Peyer's patch (tissue), 4 donors: ENCODE data around the gene IZUMO2.

Experiments
- CTCF ChIP-seq, 6 experiments: fragments of 450-650 bp in 4 of 6; fragments of 200-600 bp in 2 of 6; sonication (generic) in 1 of 6; IDR thresholded peaks; one replicate each; pipeline ENCODE4 v1.5.1; 2017 to 2019; ENCODE audit warnings: antibody characterized with exemption in 6 of 6, mild to moderate bottlenecking in 3 of 6, moderate library complexity in 1 of 6
- POLR2A ChIP-seq, 2 donors: fragments of 450-650 bp; IDR thresholded peaks; one replicate each; pipeline ENCODE4 v1.5.1; 2017; ENCODE audit warnings: antibody characterized with exemption in 2 of 2, mild to moderate bottlenecking in 2 of 2, moderate library complexity in 2 of 2

DNA sequence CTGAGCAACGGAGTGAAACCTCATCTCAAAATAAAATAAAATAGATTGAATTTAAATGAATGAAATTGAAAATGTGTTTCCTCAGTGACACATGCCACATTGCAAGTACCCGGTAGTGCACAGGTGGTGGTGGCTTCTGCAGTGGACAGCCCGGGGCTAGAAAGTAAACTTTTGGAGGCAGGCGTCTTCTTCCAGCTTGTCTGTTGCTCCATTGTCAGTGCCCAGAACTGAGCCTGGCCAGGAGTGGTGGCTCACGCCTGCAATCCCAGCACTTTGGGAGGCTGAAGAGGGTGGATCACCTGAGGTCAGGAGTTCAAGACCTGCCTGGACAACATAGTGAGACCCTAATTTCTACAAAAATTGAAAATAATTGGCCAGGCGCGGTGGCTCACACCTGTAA, 46.0 kb upstream of the IZUMO2 start:
- TF ChIP-seq POLR2A (IDR thresholded peaks at IDR 0.05), result no peak
- no peak for TF ChIP-seq CTCF (IDR thresholded peaks at IDR 0.05)
